Gastrocnemius medialis (tissue), 4 donors: ENCODE results near the gene MEOX1.

Experiments used
- POLR2A ChIP-seq, 2 donors: fragments of 450-650 bp; IDR thresholded peaks; one replicate each; pipeline ENCODE4 v1.6.1; 2017; ENCODE audit warnings: antibody characterized with exemption in 2 of 2, mild to moderate bottlenecking in 2 of 2, moderate library complexity in 2 of 2
- TF ChIP-seq, protein P1 (sequence below), 5 experiments: fragments of 450-650 bp in 3 of 5; fragments of 200-600 bp in 2 of 5; sonication (generic) in 2 of 5; IDR thresholded peaks in 4 of 5; conservative IDR thresholded peaks in 1 of 5; 1 replicate in 4 of 5; 2 replicates in 1 of 5; pipeline ENCODE4 v1.5.1; 2016 to 2019; ENCODE audit warnings: antibody characterized with exemption in 5 of 5, mild to moderate bottlenecking in 3 of 5, moderate library complexity in 3 of 5

DNA sequence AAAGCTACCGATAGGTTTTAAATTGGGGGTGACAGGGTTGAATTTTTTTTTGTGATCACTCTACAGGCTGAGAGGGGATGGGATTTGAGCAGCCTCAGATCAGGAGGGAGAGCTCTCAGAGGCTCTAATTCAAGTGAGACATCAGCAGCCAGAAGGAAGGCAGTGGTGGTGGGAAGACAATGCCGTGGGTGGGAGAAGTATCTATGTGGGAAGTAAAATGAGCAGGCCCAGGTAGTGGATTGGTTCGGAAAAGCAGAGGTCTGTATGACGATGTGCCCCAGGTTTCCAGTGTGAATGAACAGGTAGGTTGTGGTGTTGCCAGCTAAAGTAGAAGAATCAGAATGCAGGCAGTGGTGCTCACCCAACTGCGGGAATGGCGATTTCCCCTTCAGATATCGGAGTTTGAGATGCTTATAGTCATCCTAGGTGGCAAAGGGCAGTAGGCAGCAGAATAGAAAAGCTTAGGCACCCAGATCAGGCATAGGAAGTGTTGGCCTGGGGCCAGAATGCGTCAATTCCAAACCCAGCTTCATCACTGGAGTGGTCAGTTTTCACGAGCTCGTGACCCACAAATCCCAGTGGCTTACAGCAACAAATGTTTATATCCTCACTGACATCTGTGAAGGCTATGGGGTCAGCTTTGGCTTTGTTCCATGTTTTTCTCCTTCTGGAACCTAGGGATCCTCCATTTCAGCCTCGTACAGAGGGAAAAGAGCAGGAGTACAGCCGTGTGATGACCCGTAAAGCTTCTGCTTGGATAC lies 24.0 kb downstream of the MEOX1 start:
- TF ChIP-seq POLR2A (IDR thresholded peaks at IDR 0.05) = no peak
- TF ChIP-seq, protein P1, sequence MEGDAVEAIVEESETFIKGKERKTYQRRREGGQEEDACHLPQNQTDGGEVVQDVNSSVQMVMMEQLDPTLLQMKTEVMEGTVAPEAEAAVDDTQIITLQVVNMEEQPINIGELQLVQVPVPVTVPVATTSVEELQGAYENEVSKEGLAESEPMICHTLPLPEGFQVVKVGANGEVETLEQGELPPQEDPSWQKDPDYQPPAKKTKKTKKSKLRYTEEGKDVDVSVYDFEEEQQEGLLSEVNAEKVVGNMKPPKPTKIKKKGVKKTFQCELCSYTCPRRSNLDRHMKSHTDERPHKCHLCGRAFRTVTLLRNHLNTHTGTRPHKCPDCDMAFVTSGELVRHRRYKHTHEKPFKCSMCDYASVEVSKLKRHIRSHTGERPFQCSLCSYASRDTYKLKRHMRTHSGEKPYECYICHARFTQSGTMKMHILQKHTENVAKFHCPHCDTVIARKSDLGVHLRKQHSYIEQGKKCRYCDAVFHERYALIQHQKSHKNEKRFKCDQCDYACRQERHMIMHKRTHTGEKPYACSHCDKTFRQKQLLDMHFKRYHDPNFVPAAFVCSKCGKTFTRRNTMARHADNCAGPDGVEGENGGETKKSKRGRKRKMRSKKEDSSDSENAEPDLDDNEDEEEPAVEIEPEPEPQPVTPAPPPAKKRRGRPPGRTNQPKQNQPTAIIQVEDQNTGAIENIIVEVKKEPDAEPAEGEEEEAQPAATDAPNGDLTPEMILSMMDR (IDR thresholded peaks at IDR 0.05 in 4 of 5, conservative IDR thresholded peaks at IDR 0.05 in 1 of 5) = no peak
